Loucy (cell line): Measurements from ENCODE around the gene POLRMT.

ENCODE experiments used
- H2AFZ ChIP-seq: fragments of 200-600 bp; sonication (generic); 2 replicates; pipeline ENCODE4 v1.6.0; 2016; ENCODE audit warnings: antibody characterized with exemption, mild to moderate bottlenecking, low read length, moderate library complexity
- H3F3A ChIP-seq: fragments of 200-600 bp; 2 replicates; pipeline ENCODE4 v1.6.0; 2016; ENCODE audit warnings: antibody characterized with exemption, low read depth, mild to moderate bottlenecking
- H3K27me3 ChIP-seq: fragments of 200-600 bp; sonication (generic); 2 replicates; pipeline ENCODE4 v1.6.1; 2014; ENCODE audit warnings: low read length, mild to moderate bottlenecking; ENCODE audit not compliant: insufficient read depth, poor library complexity, severe bottlenecking
- H3K36me3 ChIP-seq: fragments of 200-600 bp; sonication (generic); 2 replicates; pipeline ENCODE4 v1.6.1; 2016; ENCODE audit warnings: low read length; ENCODE audit not compliant: insufficient read depth
- H3K4me1 ChIP-seq: fragments of 200-600 bp; sonication (generic); 2 replicates; pipeline ENCODE4 v1.5.1; 2014; ENCODE audit warnings: low read length, mild to moderate bottlenecking; ENCODE audit not compliant: insufficient read depth, poor library complexity, severe bottlenecking
- H3K4me2 ChIP-seq: fragments of 200-600 bp; sonication (generic); 2 replicates; pipeline ENCODE4 v1.6.0; 2014; ENCODE audit warnings: antibody characterized with exemption, low read length, low read depth, mild to moderate bottlenecking; ENCODE audit not compliant: poor library complexity, severe bottlenecking
- H3K4me3 ChIP-seq: fragments of 200-600 bp; sonication (generic); 2 replicates; pipeline ENCODE4 v1.5.1; 2014; ENCODE audit warnings: low read length, mild to moderate bottlenecking, mixed read lengths; ENCODE audit not compliant: poor library complexity, severe bottlenecking
- H3K79me2 ChIP-seq: fragments of 200-600 bp; sonication (generic); 2 replicates; pipeline ENCODE4 v1.6.1; 2014; ENCODE audit warnings: low read length; ENCODE audit not compliant: insufficient read depth
- H3K9ac ChIP-seq: fragments of 200-600 bp; sonication (generic); 2 replicates; pipeline ENCODE4 v1.6.0; 2014; ENCODE audit warnings: mild to moderate bottlenecking, low read depth, low read length, moderate library complexity; ENCODE audit not compliant: poor library complexity, severe bottlenecking
- H3K9me2 ChIP-seq: fragments of 200-600 bp; sonication (generic); replicated peaks from 2 replicates; pipeline ENCODE4 v1.6.1; 2016; ENCODE audit warnings: low read depth, low read length, mixed read lengths
- H3K9me3 ChIP-seq: fragments of 200-600 bp; sonication (generic); 2 replicates; pipeline ENCODE4 v1.6.1; 2014; ENCODE audit warnings: mild to moderate bottlenecking, antibody characterized with exemption, low read length, low read depth; ENCODE audit not compliant: insufficient read depth
- H4K20me1 ChIP-seq: fragments of 200-600 bp; sonication (generic); 2 replicates; pipeline ENCODE4 v1.6.0; 2014; ENCODE audit warnings: antibody characterized with exemption, low read length, mild to moderate bottlenecking; ENCODE audit not compliant: insufficient read depth, poor library complexity, severe bottlenecking
- EZH2phosphoT487 ChIP-seq: fragments of 200-600 bp; IDR thresholded peaks from 2 replicates; pipeline ENCODE4 v1.6.1; 2018; ENCODE audit warnings: antibody characterized with exemption, mild to moderate bottlenecking, moderate library complexity, borderline replicate concordance
- TF ChIP-seq, protein P1 (sequence below): fragments of 200-600 bp; sonication (generic); conservative IDR thresholded peaks from 2 replicates; pipeline ENCODE4 v1.5.1; 2014; ENCODE audit warnings: mild to moderate bottlenecking, antibody characterized with exemption, low read length

The POLRMT gene

DNA sequence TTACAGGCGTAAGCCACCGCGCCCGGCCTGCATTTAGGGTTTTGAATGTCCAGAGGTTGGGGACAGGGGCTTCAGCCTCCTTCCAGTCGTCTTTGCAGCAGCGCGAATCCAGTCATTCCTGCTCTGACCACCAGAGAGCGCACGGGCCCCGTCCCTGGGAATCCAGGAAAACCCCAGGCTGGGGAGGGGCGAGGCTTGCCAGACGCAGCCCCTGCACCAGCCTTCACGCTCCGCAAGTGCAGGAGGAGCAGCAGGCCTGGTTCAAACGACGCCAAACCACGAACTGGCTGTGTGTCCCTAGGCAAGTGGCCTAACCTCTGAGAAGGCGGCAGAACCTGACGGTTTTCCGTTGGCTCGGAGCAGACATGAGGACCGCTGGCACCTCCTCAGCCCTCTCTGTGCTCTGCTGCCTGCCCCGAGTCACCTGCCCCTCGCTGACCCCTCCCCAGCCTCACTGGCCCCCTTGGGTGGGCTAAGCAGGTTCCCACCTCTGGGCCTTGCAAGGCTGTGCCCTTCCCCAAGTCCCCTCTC is 31.6 kb upstream of the POLRMT start:
- H4K20me1 ChIP-seq, result peaks cover 29% of the 10 kb centered on the region
- no peaks in the 10 kb centered on the region for H3K36me3 ChIP-seq
- no peak overlapping the region for H2AFZ ChIP-seq
- no peak for TF ChIP-seq EZH2phosphoT487
- TF ChIP-seq, protein P1, sequence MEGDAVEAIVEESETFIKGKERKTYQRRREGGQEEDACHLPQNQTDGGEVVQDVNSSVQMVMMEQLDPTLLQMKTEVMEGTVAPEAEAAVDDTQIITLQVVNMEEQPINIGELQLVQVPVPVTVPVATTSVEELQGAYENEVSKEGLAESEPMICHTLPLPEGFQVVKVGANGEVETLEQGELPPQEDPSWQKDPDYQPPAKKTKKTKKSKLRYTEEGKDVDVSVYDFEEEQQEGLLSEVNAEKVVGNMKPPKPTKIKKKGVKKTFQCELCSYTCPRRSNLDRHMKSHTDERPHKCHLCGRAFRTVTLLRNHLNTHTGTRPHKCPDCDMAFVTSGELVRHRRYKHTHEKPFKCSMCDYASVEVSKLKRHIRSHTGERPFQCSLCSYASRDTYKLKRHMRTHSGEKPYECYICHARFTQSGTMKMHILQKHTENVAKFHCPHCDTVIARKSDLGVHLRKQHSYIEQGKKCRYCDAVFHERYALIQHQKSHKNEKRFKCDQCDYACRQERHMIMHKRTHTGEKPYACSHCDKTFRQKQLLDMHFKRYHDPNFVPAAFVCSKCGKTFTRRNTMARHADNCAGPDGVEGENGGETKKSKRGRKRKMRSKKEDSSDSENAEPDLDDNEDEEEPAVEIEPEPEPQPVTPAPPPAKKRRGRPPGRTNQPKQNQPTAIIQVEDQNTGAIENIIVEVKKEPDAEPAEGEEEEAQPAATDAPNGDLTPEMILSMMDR, result peak; percentile 83
- H3K9me3 ChIP-seq, result no peaks in the 10 kb centered on the region
- H3K4me1 ChIP-seq, result peaks cover 23% of the 10 kb centered on the region
- peak overlapping the region; percentile 10 for H3K4me2 ChIP-seq
- no peak overlapping the region for H3K9ac ChIP-seq
- no peak overlapping the region for H3K4me3 ChIP-seq
- peaks cover 7% of the 10 kb centered on the region for H3K27me3 ChIP-seq
- H3K79me2 ChIP-seq, result peaks cover 30% of the 10 kb centered on the region
- no peaks in the 10 kb centered on the region for H3F3A ChIP-seq
- no peaks in the 10 kb centered on the region for H3K9me2 ChIP-seq

DNA sequence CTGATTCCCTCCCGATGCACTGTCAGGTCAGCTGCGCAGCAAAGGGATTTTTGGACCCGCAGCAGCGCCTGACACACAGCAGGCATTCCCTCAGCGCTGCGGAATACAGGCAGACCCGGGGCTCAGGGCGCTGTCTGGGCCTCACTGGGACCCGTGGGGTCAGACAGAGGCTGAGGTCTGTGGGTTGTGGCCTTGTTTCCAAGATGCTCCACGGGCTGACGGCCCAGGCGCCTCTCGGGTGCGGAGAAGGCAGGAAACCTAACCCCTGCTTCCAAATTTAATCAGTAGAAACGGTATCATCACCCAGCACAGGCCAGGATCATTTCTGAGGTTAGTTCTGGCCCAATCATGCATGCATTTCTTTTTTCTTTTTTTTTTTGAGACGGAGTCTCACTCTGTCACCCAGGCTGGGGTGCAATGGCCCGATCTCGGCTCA is 30.4 kb upstream of the POLRMT start:
- no peaks in the 10 kb centered on the region for H3K9me3 ChIP-seq
- peaks cover 7% of the 10 kb centered on the region for H3K27me3 ChIP-seq
- H3K9me2 ChIP-seq, result no peaks in the 10 kb centered on the region
- H3F3A ChIP-seq, result no peaks in the 10 kb centered on the region
- peaks cover 24% of the 10 kb centered on the region for H3K4me1 ChIP-seq
- peak overlapping the region; percentile 78 for H3K9ac ChIP-seq
- no peak for TF ChIP-seq EZH2phosphoT487
- TF ChIP-seq, protein P1, result no peak
- H4K20me1 ChIP-seq, result peaks cover 42% of the 10 kb centered on the region
- peaks cover 43% of the 10 kb centered on the region for H3K79me2 ChIP-seq
- H3K4me3 ChIP-seq, result peak overlapping the region; percentile 77
- H3K4me2 ChIP-seq, result peak overlapping the region; percentile 97
- no peaks in the 10 kb centered on the region; the same call in 1 of the 2 replicates for H3K36me3 ChIP-seq
- peak overlapping the region; percentile 95 for H2AFZ ChIP-seq

DNA sequence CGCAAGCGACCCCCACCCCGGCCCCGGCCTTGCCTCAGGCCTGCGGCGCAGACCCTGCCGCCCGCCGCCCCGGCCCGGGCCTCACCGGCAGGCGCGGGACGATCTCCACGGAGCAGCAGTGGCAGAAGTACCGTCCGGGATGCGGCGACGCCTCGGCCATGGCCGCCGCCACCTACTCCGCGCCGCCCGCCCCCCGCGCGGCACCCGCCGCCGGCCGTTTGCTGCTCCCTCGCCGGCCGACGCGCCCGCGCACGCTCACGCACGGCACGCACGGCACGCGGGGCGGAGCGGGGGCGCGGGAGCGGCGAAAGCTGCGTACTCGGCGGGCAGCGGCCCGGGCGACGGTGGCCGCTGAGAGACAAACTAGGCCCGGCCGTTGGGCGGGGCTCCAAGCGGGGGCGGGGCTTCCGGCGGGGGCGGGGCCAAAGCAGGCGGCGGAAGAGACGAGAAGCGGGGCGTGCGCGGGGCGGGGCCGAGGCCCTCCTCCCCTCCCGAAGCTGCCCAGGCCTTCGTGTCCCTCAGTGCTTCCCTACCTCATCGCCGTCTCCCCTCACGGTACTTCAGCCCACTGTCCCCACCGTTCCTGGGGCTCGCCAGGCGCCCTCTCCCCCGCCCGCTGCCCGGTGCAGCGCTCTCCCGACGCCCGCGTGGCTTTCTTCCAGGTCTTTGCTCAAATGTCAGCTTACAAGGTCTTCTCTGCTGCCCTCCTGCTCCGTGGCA is 29.8 kb upstream of the POLRMT start, which contains the start of gene RNF126:
RNF126 (minus strand) TSS at position 253 of the 720 bp plus-strand sequence; CDS start at position 160, 93 bp downstream.
- H3K79me2 ChIP-seq, result peaks cover 49% of the 10 kb centered on the region
- TF ChIP-seq, protein P1, result no peak
- TF ChIP-seq EZH2phosphoT487, result no peak

More for the DNA sequence above, 29.8 kb upstream of the POLRMT start, which contains the start of gene RNF126:
- Histone ChIP-seq H3K4me3 (peak within 1 kb of the TSS; percentile 100), H3K36me3 (no peaks in the 10 kb centered on the region; the same call in 1 of the 2 replicates), H3F3A (no peaks in the 10 kb centered on the region), H3K9me2 (no peaks in the 10 kb centered on the region), H4K20me1 (peaks cover 47% of the 10 kb centered on the region), H3K9me3 (no peaks in the 10 kb centered on the region), H3K27me3 (peaks cover 7% of the 10 kb centered on the region), H3K4me2 (peak within 1 kb of the TSS; percentile 100), H3K9ac (peak within 1 kb of the TSS; percentile 91), H3K4me1 (peaks cover 24% of the 10 kb centered on the region), H2AFZ (peak within 1 kb of the TSS; percentile 95)
